Activated CD4-positive, alpha-beta T cell treated with anti-CD3 and anti-CD28 coated beads, Interleukin-2, amount 50 U/mL, for 16 hours (primary cell): ENCODE results near the gene SSTR3.
"Not testable (repeated sequence)": the region's sequence is repeated elsewhere in the genome, so short reads cannot be mapped to it uniquely, and the experiment has no call there.

ENCODE experiments used
- DNase-seq: peaks from one replicate; pipeline ENCODE4 v3.0.0-alpha.2; 2020

The SSTR3 gene

GRCh38 chr22:37241351-37242142 lies 29.3 kb upstream of the SSTR3 start:
- DNase-seq: peak; percentile 70

- DNase-seq: no peak
Observed at GRCh38 chr22:37240941-37241320, 28.7 kb upstream of the SSTR3 start.

DNA sequence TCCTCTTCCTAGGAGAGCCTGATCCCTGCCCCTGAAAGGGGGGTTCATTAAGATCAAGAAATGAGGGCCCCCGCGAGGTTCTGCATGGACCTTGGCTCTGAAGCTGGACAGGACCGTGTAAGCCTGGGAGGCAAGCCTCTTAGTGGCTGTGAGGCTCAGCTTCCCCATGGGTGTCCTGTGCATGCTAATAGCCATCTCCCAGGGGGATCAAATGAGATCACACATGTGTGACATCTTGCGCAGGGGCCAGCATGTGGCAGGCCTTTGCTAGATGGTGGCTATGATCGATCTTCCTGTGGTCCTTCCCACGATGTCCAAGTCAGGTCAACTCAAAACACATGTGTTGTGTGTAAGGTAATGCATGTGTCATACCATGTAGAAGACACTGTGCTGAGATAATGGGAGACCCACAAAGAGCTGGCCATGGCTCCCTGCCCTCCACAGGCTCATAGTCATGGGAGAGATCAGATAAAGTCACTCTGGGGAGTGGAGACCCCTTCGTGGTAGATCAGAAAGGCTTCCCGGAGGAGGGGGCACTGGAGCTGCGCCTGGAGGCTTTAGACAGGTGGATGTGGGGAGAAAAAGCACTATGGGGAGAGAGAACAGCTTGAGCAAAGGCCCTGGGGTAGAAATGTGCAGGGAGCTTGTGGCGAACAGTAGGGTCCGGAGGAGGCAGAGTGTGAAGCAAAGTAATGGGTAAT lies 28.1 kb upstream of the SSTR3 start:
- no peak for DNase-seq

DNA sequence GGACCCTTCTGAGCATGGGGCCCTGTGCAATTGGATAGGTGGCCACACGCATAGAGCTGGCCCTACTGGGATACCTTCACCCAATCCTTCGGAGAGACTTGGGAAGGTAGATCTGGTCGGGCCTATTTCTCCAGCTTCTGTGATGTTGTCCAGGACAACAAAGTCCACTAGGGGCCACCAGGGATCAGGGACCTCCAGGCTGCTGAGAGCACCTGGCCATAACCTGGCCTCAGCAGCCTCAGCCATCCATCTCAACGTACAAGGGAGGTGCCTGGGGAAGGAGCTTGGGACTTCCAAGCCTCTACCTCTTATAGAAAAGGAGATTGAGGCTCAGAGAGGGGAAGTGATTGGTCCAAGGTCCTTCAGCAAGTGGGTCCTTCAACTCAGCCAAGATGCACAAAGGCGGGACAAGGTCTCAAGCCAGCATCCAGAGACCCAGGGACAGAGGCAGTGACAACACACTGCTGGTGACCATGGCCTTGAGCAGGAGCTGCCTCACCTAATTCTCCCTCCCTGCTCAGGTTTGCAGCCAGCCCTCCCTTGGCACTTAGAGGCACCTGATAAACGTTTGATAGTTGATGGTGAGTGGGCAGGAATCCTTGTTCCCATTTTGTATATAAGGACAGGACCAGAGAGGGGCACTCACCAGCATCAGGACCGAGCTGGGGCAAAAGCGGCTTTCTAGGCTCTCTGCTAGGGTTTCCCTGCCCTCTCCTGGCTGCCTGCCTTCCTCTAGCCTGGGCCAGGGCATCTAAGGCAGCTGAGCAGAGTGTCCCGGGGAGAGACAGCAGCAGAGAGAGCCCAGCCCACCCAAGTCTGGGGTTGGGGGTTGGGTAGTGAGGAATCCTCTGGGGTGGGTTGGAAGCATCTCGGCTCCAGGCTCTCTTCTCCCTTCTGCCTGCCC lies 27.3 kb upstream of the SSTR3 start:
- DNase-seq: no peak

DNA sequence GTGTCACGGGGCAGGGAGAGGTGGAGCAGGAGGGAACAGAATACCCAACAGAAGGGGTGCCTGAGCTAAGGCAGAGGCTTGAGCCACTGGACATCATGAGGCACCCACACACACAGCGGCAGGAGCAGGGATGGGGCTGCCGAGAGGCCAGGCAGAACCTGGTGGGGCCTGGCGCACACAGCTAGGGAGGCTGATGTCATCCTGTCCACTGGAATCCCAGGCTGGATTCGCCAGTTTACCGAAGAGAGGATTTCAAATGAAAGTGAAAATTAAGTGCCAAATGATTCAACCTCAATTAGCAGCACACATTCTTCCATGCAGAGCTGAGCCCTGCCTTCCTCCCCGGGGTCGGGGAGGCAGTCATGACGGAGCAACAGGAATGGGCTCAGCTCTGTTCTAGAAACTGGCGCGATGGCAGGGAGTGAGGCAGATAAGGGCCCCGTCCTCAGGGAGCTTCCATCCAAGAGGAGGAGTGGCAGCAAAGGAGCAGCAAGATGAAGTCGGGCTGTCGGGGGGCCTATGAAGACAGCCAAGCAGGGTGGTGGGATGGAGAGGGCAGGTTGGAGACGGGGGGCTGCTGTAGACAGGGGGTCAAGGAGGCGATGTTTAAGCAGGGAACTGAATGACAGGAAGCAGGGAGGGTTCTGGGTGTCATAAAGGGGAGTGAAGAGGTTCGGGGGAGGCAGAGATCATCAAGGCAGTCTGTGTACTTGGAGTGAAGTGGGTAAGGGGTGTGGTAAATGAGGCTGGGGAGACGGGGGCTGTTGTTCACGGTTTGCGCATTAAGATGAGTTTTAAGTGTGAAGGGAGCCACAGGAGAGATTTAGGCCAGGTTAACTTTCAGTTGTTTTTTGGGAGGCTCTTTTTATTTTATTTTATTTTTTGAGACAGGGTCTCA lies 25.3 kb upstream of the SSTR3 start:
- no peak for DNase-seq

DNA sequence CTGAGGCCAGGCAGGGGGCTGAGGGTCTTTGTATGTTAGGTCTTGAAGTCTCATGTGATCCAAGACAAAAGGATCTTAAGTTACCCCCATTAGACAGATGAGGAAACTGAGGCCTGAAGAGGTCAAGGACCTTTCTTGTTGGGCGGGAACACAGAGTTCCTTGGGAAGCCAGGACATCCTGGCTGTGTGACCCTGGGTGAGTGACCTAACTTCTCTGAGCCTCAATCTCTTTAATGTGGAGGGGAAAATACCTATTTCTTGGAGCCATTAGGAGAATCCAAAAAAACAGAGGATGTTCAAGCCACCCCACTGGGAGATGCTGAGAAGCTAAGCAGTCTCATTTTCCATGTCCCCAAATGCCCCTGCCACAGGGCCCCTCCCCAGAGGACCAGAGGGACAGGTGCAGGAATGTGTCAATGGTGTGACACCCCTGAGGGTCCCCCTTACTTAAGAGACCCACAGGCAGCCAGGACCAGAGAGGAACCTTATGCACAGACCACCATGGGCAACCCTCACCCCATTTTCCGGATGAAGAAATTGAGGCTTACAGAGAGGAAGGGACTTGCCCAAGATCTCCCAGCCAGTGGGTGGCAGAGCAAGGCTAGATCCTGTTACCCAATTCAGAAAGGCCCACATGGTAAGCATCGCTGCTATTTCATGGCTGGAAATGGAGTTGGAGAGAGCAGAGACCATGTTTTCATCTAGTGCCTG lies 23.8 kb upstream of the SSTR3 start:
- DNase-seq: no peak

GRCh38 chr22:37234736-37235711 lies 22.7 kb upstream of the SSTR3 start:
- peak; percentile 20 for DNase-seq

DNA sequence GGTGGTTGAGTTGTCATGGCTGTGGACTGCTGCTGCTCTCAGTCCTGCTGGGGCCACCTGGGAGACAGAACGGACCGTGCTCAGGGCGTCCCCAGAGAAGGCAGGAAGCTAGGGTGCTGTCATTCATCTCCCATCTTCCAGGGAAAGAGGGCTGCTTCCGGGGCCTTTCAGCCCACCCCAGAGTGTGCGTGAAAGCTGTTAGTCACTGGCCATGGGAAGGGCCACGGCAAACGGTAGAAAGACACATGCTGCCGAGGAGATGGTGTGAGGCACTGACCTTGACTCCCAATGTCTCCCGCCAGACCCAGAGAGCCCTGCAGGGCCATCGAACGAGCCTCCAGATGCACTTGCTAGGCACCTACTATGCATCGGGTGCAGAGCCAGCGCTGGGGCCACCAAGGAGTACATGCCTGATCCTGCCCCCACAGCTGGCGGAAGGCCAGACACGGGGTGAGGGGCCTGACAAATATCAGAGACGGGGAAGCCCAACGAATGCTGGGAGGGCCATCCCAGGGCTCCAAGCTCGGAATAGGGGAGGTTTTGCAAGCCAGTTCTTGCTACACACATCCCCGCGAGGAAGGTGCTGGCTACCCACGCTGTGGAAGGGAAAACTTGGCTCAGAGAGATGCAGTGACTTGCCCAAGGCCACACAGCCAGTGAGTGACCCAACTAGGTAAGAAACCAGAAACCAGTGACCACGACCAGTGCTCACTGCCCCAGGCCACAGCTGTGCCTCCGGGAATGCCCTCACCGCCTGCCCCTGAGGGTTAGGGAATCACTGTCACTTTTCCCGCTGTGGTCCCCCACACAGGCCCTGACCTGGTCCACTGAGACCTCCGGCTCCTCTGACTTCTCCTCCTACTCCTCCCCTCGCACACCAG lies 21.7 kb upstream of the SSTR3 start:
- no peak for DNase-seq

DNA sequence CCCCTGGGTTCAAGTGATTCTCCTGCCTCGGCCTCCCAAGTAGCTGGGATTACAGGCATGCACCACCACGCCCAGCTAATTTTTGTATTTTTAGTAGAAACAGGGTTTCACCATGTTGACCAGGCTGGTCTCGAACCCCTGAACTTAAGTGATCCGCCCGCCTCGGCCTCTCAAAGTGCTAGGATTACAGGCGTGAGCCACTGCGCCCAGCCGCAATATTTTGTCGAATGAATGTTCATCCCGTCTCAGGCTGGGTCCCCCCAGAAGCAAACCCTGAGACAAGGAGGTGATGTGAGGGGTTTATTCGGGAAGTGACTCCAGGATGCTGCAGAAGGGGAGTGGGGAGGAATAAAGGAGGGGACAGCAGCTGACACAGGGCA lies 21.1 kb upstream of the SSTR3 start:
- DNase-seq: not testable (repeated sequence)

DNA sequence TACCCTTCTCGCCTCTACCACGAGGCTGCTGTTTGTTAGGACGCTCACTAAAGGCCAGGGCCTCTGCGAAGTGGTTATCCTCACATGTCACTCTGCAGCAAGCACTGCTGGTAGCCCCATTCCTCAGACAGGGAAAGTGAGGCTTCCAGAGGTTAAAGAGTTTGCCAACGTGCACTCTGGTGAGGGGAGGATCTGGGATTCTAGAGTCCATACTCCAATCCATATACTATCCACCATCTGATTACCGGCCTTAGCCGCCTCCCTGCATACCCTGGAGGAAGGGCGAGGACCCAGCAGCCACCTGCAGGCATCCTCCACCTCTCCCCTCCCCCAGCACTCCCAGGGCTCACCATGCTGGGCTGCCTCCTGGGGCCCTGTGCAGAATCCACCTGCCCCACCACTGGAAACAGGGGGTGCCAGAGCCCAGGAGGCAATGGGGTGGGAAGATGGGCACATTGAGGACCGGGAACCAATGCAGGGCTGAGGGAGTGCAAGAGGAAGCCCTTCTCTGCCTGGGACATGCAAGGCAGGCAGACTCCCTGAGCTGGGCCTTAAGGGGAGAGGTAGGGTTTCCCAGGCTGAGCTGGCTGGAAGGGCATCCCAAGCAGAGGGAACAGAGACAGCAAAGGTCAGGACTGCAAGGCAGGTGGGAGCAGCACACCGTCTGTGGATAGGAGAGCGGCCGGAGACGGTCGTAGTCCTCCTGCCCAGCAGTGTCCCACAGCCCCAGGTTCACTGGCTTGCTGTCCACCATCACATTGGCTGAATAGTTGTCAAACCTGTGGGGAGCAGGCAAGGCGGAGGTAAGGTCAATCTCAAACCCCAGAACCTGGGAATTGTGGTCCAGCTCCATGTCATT lies 20.1 kb upstream of the SSTR3 start:
- no peak for DNase-seq

- no peak for DNase-seq
Observed at GRCh38 chr22:37231406-37232139, 19.3 kb upstream of the SSTR3 start.

GRCh38 chr22:37230673-37231405 lies 18.6 kb upstream of the SSTR3 start:
- DNase-seq: peak; percentile 87

GRCh38 chr22:37229805-37230672 lies 17.8 kb upstream of the SSTR3 start:
- DNase-seq: peak; percentile 93

GRCh38 chr22:37229012-37229804 lies 16.9 kb upstream of the SSTR3 start:
- no peak for DNase-seq
